IMR-90 (cell line): ENCODE results near the gene APP. TPM values are rescaled to one million over a fixed set of nuclear protein-coding genes. Genes with fewer than 3 reads are reported as not detected.

Experiments
- ATAC-seq: fragments of 200-7000 bp; cut with Tn5 transposase; 2 replicates; pipeline ENCODE4 v1.9.1; 2020; ENCODE audit warnings: low read depth, mild to moderate bottlenecking, moderate library complexity
- BruUV-seq: library from RNA; stranded (reverse); fragments of 400-500 nt; replicated peaks from 2 replicates; lab custom pipeline; 2021; lab: Mats Ljungman, UMichigan
- CTCF ChIA-PET: fragments of 300-600 bp; formaldehyde crosslinking; extraction: SDS; loops from one replicate; lab custom pipeline; 2021; ENCODE audit warnings: antibody characterized with exemption; lab: Yijun Ruan, JAX
- POLR2A ChIA-PET: fragments of 300-600 bp; sonication (Branson Sonifier 250); formaldehyde crosslinking; loops from one replicate; lab custom pipeline; 2022; ENCODE audit warnings: antibody characterized with exemption; ENCODE audit not compliant: unreplicated experiment; lab: Charles Lee
- DNase-seq: peaks from one replicate; pipeline ENCODE4 v3.0.0; 2013
- H2AFZ ChIP-seq: replicated peaks from 2 replicates; pipeline ENCODE3; 2013; ENCODE audit warnings: low read length, mild to moderate bottlenecking; ENCODE audit not compliant: poor library complexity
- H2AK5ac ChIP-seq: 2 replicates; pipeline ENCODE4 v1.6.1; 2013; ENCODE audit warnings: low read depth, low read length, inconsistent platforms
- H2AK9ac ChIP-seq: replicated peaks from 2 replicates; pipeline ENCODE3; 2013; ENCODE audit warnings: mild to moderate bottlenecking, low read depth, low read length, moderate library complexity; ENCODE audit not compliant: poor library complexity
- H2BK120ac ChIP-seq: 2 replicates; pipeline ENCODE4 v1.6.1; 2013; ENCODE audit warnings: low read depth, low read length, inconsistent platforms
- H2BK15ac ChIP-seq: 3 replicates; pipeline ENCODE4 v1.6.1; 2013; ENCODE audit warnings: low read depth, low read length, inconsistent platforms
- H2BK20ac ChIP-seq: 2 replicates; pipeline ENCODE4 v1.6.1; 2013; ENCODE audit warnings: low read depth, mild to moderate bottlenecking, inconsistent platforms, low read length, moderate library complexity
- H2BK5ac ChIP-seq: 2 replicates; pipeline ENCODE4 v1.6.1; 2013; ENCODE audit warnings: mild to moderate bottlenecking, low read depth, low read length, inconsistent platforms; ENCODE audit not compliant: poor library complexity, severe bottlenecking
- H3K14ac ChIP-seq: replicated peaks from 2 replicates; pipeline ENCODE4 v1.6.1; 2013; ENCODE audit warnings: low read depth, low read length, inconsistent platforms
- H3K18ac ChIP-seq: 2 replicates; pipeline ENCODE4 v1.6.1; 2013; ENCODE audit warnings: low read depth, low read length, control low read depth
- H3K23ac ChIP-seq: 2 replicates; pipeline ENCODE4 v1.6.1; 2013; ENCODE audit warnings: low read depth, low read length, inconsistent platforms
- H3K27ac ChIP-seq: 2 replicates; pipeline ENCODE4 v1.5.1; 2013; ENCODE audit warnings: mild to moderate bottlenecking, control low read depth, low read length; ENCODE audit not compliant: insufficient read depth
- H3K27me3 ChIP-seq: 2 replicates; pipeline ENCODE4 v1.6.1; 2013; ENCODE audit warnings: low read length; ENCODE audit not compliant: control insufficient read depth, insufficient read depth
- H3K36me3 ChIP-seq: 2 replicates; pipeline ENCODE4 v1.6.1; 2013; ENCODE audit warnings: low read length, mixed read lengths; ENCODE audit not compliant: control insufficient read depth, insufficient read depth
- H3K4ac ChIP-seq: 2 replicates; pipeline ENCODE4 v1.6.1; 2013; ENCODE audit warnings: low read depth, low read length, inconsistent platforms
- H3K4me1 ChIP-seq: 2 replicates; pipeline ENCODE4 v1.6.1; 2013; ENCODE audit warnings: low read length, mixed read lengths; ENCODE audit not compliant: control insufficient read depth, insufficient read depth
- H3K4me2 ChIP-seq: 2 replicates; pipeline ENCODE4 v1.6.1; 2013; ENCODE audit warnings: low read depth, mild to moderate bottlenecking, control low read depth, low read length, moderate library complexity
- H3K4me3 ChIP-seq: 2 replicates; pipeline ENCODE4 v1.5.1; 2013; ENCODE audit warnings: low read depth, mild to moderate bottlenecking, control low read depth, low read length, moderate library complexity; ENCODE audit not compliant: insufficient read depth
- H3K56ac ChIP-seq: 2 replicates; pipeline ENCODE4 v1.6.1; 2013; ENCODE audit warnings: low read length, inconsistent platforms; ENCODE audit not compliant: insufficient read depth; ENCODE audit errors: extremely low read depth
- H3K79me1 ChIP-seq, 2 experiments: 2 replicates each; pipeline ENCODE4 v1.6.1; 2013; ENCODE audit warnings: low read length in 2 of 2, inconsistent platforms in 1 of 2, low read depth in 1 of 2
- H3K9ac ChIP-seq: 2 replicates; pipeline ENCODE4 v1.6.1; 2013; ENCODE audit warnings: low read depth, low read length, control low read depth
- H3K9me1 ChIP-seq: 2 replicates; pipeline ENCODE4 v1.6.1; 2013; ENCODE audit warnings: low read length, inconsistent platforms; ENCODE audit not compliant: insufficient read depth
- H3K9me3 ChIP-seq: 2 replicates; pipeline ENCODE4 v1.6.1; 2013; ENCODE audit warnings: low read length; ENCODE audit not compliant: control insufficient read depth, insufficient read depth
- H4K20me1 ChIP-seq: 2 replicates; pipeline ENCODE4 v1.6.1; 2013; ENCODE audit warnings: low read length, inconsistent platforms; ENCODE audit not compliant: insufficient read depth
- H4K5ac ChIP-seq: 2 replicates; pipeline ENCODE4 v1.6.1; 2013; ENCODE audit warnings: mild to moderate bottlenecking, low read depth, low read length, control low read depth
- H4K8ac ChIP-seq, 2 experiments: 2 replicates each; pipeline ENCODE4 v1.6.1; 2013; ENCODE audit warnings: low read depth in 2 of 2, low read length in 2 of 2, control low read depth in 1 of 2, inconsistent platforms in 1 of 2
- H4K91ac ChIP-seq: 2 replicates; pipeline ENCODE4 v1.6.1; 2013; ENCODE audit warnings: low read depth, low read length, inconsistent platforms; ENCODE audit not compliant: insufficient read depth
- BHLHE40 ChIP-seq: fragments of 150-350 bp; IDR thresholded peaks from 2 replicates; pipeline ENCODE4 v1.6.1; 2016; ENCODE audit warnings: mild to moderate bottlenecking, low read depth, low read length
- CHD1 ChIP-seq: IDR thresholded peaks from 2 replicates; pipeline ENCODE4 v1.6.1; 2012; ENCODE audit warnings: low read depth, low read length, improper control_type of control experiment
- ELK1 ChIP-seq: fragments of 150-350 bp; IDR thresholded peaks from 2 replicates; pipeline ENCODE4 v1.6.1; 2016; ENCODE audit warnings: low read depth, mild to moderate bottlenecking, low read length, moderate library complexity, borderline replicate concordance
- MAFK ChIP-seq: IDR thresholded peaks from 2 replicates; pipeline ENCODE4 v1.6.1; 2012; ENCODE audit warnings: low read depth, low read length, improper control_type of control experiment
- MXI1 ChIP-seq: IDR thresholded peaks from 2 replicates; pipeline ENCODE4 v1.6.1; 2012; ENCODE audit warnings: low read depth, mild to moderate bottlenecking, low read length, moderate library complexity, borderline replicate concordance
- NFE2L2 ChIP-seq: fragments of 150-350 bp; IDR thresholded peaks from 2 replicates; pipeline ENCODE4 v1.6.1; 2016; ENCODE audit warnings: low read depth, mild to moderate bottlenecking, low read length
- RAD21 ChIP-seq: IDR thresholded peaks from 2 replicates; pipeline ENCODE4 v1.6.1; 2012; ENCODE audit warnings: low read length, improper control_type of control experiment
- RFX5 ChIP-seq: IDR thresholded peaks from 2 replicates; pipeline ENCODE4 v1.8.0; 2012; ENCODE audit warnings: low read depth, mild to moderate bottlenecking, low read length, moderate library complexity
- SMC3 ChIP-seq: fragments of 150-350 bp; IDR thresholded peaks from 2 replicates; pipeline ENCODE4 v1.6.1; 2016; ENCODE audit warnings: low read depth, mild to moderate bottlenecking, antibody characterized with exemption, low read length, moderate library complexity
- WGBS, 2 experiments: methylation state at CpG; one replicate each; pipeline versions ENCODE4 v1.1.5 to v1.1.7; 2013; ENCODE audit warnings: missing lambda C conversion rate in 2 of 2; ENCODE audit not compliant: insufficient read length in 1 of 2; ENCODE audit errors: extremely low coverage in 2 of 2; 5-methylcytosine and 5-hydroxymethylcytosine counted together
- dilution Hi-C: fragments of 300-500 bp; cut with HindIII; formaldehyde crosslinking; loops from one replicate; pipeline ENCODE4 v1.14.3; 2018; ENCODE audit warnings: low sequenced_read_pairs; ENCODE audit not compliant: unreplicated experiment
- in situ Hi-C: fragments of 300-500 bp; cut with MboI; formaldehyde crosslinking; loops from 3 replicates; pipeline ENCODE4 v1.14.3; 2019; ENCODE audit warnings: low sequenced_read_pairs, inconsistent platforms, mixed read lengths
- intact Hi-C: fragments of 100-400 bp; cut with micrococcal nuclease; formaldehyde crosslinking; loops from 2 replicates; pipeline ENCODE4 v1.10.0; 2022
- polyA plus RNA-seq, 3 experiments: library from polyadenylated mRNA; depleted of rRNA; stranded (reverse); fragments of >200 nt; gene quantifications; 2 replicates each; pipeline ENCODE4 v1.2.3, GENCODE V29; 2012; ENCODE audit warnings: low replicate concordance in 1 of 3
- total RNA-seq: library from RNA; depleted of rRNA; stranded (reverse); fragments of >200 nt; gene quantifications from 2 replicates; pipeline ENCODE4 v1.2.3, GENCODE V29; 2012

The APP gene
- total and polyA plus RNA-seq, 2 of the 4 experiments (the other 2 are of a cell fraction) = 191 to 530 TPM

- Histone ChIP-seq H3K4me3 (no peak overlapping the region), H3K23ac (no peak overlapping the region), H3K9me3 (no peaks in the 10 kb centered on the region), H3K56ac (no peak overlapping the region), H2BK5ac (peak overlapping the region; percentile 8), H3K27ac (no peak overlapping the region), H4K20me1 (peaks cover 33% of the 10 kb centered on the region), H2AK9ac (no peak overlapping the region), H3K18ac (no peak overlapping the region), H4K8ac (no peak overlapping the region), H3K4me2 (no peak overlapping the region), H3K27me3 (no peaks in the 10 kb centered on the region), H3K14ac (no peak overlapping the region), H2BK20ac (no peak overlapping the region), H3K79me1 (peaks cover 33 to 67% of the 10 kb centered on the region in 2 experiments), H3K9ac (no peak overlapping the region), H4K91ac (no peak overlapping the region), H3K9me1 (peaks cover 5% of the 10 kb centered on the region; the same call in 1 of the 2 replicates), H3K36me3 (peaks cover 3% of the 10 kb centered on the region; the same call in 1 of the 2 replicates), H2AK5ac (no peak overlapping the region), H2BK120ac (no peak overlapping the region), H4K5ac (no peak overlapping the region), H2AFZ (no peak overlapping the region), H3K4me1 (peaks cover 1% of the 10 kb centered on the region; the same call in 1 of the 2 replicates), H2BK15ac (no peak overlapping the region; the same call in 2 of the 3 replicates), H3K4ac (no peak overlapping the region)
- DNase-seq (no peak), ATAC-seq (no peak)
- ChIA-PET POLR2A (no interaction called here), CTCF (interaction anchor here (0.6 kb wide), 1 partner anchor 501 kb away, joined by 4 read pairs; no protein-coding TSS in a partner anchor)
- intact Hi-C loops = no loop called here
- WGBS, 2 experiments = 96% methylated on average over 4 of the region's 6 CpGs; no CpG with 5 or more reads in 1 of the 2 experiments
- TF ChIP-seq CHD1 = no peak
- no peak for TF ChIP-seq SMC3
- no peak for TF ChIP-seq ELK1
- no peak for TF ChIP-seq RFX5
- no peak for TF ChIP-seq MAFK
- no peak for TF ChIP-seq BHLHE40
- TF ChIP-seq MXI1 = no peak
- TF ChIP-seq RAD21 = no peak
- no peak for TF ChIP-seq NFE2L2
- in situ Hi-C loops = no loop called here
- BruUV-seq = no TSS peak
- dilution Hi-C loops = no loop called here
These were observed 33.9 kb downstream of the APP start for GRCh38 chr21:26136671-26137070.
